Common myeloid progenitor, CD34-positive (primary cell): Measurements from ENCODE around the gene IRX6.

Experiments used
- CTCF ChIA-PET: fragments of 350-600 bp; sonication (Branson Sonifier 250); formaldehyde crosslinking; loops from one replicate; lab custom pipeline; 2021; ENCODE audit warnings: antibody characterized with exemption; lab: Charles Lee
- POLR2A ChIA-PET: fragments of 350-600 bp; sonication (Branson Sonifier 250); formaldehyde crosslinking; loops from one replicate; lab custom pipeline; 2021; ENCODE audit warnings: antibody characterized with exemption; lab: Charles Lee
- DNase-seq, 3 donors: peaks; one replicate each; pipeline versions ENCODE4 v3.0.0 to v3.0.0-alpha.2; 2013
- H3K27ac ChIP-seq, 2 experiments: 1 replicate in 1 of 2; 2 replicates in 1 of 2; pipeline ENCODE4 v1.7.0; 2013; ENCODE audit warnings: inconsistent platforms in 2 of 2, low read length in 2 of 2, mild to moderate bottlenecking in 2 of 2, low read depth in 1 of 2, moderate library complexity in 1 of 2; ENCODE audit not compliant: severe bottlenecking in 2 of 2, insufficient read depth in 1 of 2, poor library complexity in 1 of 2
- H3K27me3 ChIP-seq, 5 experiments: replicated peaks in 2 of 5; 1 replicate in 3 of 5; 2 replicates in 2 of 5; pipeline versions ENCODE4 v1.6.1 to v1.7.0; 2013; ENCODE audit warnings: low read length in 4 of 5, mild to moderate bottlenecking in 2 of 5, moderate library complexity in 2 of 5, inconsistent platforms in 1 of 5; ENCODE audit not compliant: insufficient read depth in 5 of 5, control insufficient read depth in 4 of 5
- H3K36me3 ChIP-seq, 4 experiments: 1 replicate in 2 of 4; 2 replicates in 2 of 4; pipeline versions ENCODE4 v1.6.1 to v1.7.0; 2013; ENCODE audit warnings: low read length in 3 of 4, control low read depth in 1 of 4, mild to moderate bottlenecking in 1 of 4; ENCODE audit not compliant: control insufficient read depth in 4 of 4, insufficient read depth in 4 of 4
- H3K4me1 ChIP-seq, 4 experiments: 1 replicate in 3 of 4; 2 replicates in 1 of 4; pipeline versions ENCODE4 v1.6.1 to v1.7.1; 2013; ENCODE audit warnings: low read length in 3 of 4, mild to moderate bottlenecking in 3 of 4, control low read depth in 1 of 4, inconsistent platforms in 1 of 4, moderate library complexity in 1 of 4; ENCODE audit not compliant: control insufficient read depth in 4 of 4, insufficient read depth in 4 of 4; ENCODE audit errors: control extremely low read depth in 1 of 4
- H3K4me3 ChIP-seq, 7 experiments: 1 replicate in 4 of 7; 2 replicates in 3 of 7; pipeline versions ENCODE4 v1.5.1 to v1.7.0; 2013; ENCODE audit warnings: mild to moderate bottlenecking in 7 of 7, low read length in 6 of 7, moderate library complexity in 6 of 7, inconsistent platforms in 2 of 7, low read depth in 2 of 7, control low read depth in 1 of 7; ENCODE audit not compliant: insufficient read depth in 4 of 7, control insufficient read depth in 1 of 7; ENCODE audit errors: extremely low read depth in 1 of 7
- H3K9me3 ChIP-seq, 5 experiments: 1 replicate in 4 of 5; 2 replicates in 1 of 5; pipeline versions ENCODE4 v1.6.1 to v1.7.1; 2013; ENCODE audit warnings: low read length in 4 of 5, mild to moderate bottlenecking in 2 of 5, inconsistent platforms in 1 of 5, low read depth in 1 of 5, moderate library complexity in 1 of 5; ENCODE audit not compliant: control insufficient read depth in 4 of 5, insufficient read depth in 2 of 5; ENCODE audit errors: control extremely low read depth in 1 of 5
- WGBS: methylation state at CpG from one replicate; pipeline ENCODE4 v1.1.5; 2013; ENCODE audit not compliant: insufficient coverage; 5-methylcytosine and 5-hydroxymethylcytosine counted together

The IRX6 gene

GRCh38 chr16:55322327-55322726, 1.7 kb upstream of the IRX6 start:
- Histone ChIP-seq H3K9me3 (no peaks in the 10 kb centered on the region), H3K36me3 (no peaks in the 10 kb centered on the region), H3K27me3 (peaks cover 15 to 90% (median 47%) of the 10 kb centered on the region in 5 experiments), H3K4me3 (no peak overlapping the region), H3K4me1 (peaks cover 0 to 13% (median 5%) of the 10 kb centered on the region in 4 experiments), H3K27ac (no peak overlapping the region)
- DNase-seq, result no peak
- WGBS, result 100% methylated on average over 1 of the region's 2 CpGs
- POLR2A ChIA-PET, result no interaction called here
- CTCF ChIA-PET, result no interaction called here

- H3K27ac ChIP-seq, result no peak overlapping the region
- peaks cover 0 to 13% (median 5%) of the 10 kb centered on the region in 4 experiments for H3K4me1 ChIP-seq
- POLR2A ChIA-PET, result no interaction called here
- peak in 1 of 3 donors; percentile 20 for DNase-seq
- H3K9me3 ChIP-seq, result no peaks in the 10 kb centered on the region
- H3K36me3 ChIP-seq, result no peaks in the 10 kb centered on the region
- H3K4me3 ChIP-seq, result no peak overlapping the region
- peaks cover 11 to 95% (median 59%) of the 10 kb centered on the region in 5 experiments for H3K27me3 ChIP-seq
- CTCF ChIA-PET, result no interaction called here
- WGBS, result under 1% methylated on average over 47 of the region's 70 CpGs
Measured at GRCh38 chr16:55324285-55325079, 479 bp downstream of the IRX6 start.

DNA sequence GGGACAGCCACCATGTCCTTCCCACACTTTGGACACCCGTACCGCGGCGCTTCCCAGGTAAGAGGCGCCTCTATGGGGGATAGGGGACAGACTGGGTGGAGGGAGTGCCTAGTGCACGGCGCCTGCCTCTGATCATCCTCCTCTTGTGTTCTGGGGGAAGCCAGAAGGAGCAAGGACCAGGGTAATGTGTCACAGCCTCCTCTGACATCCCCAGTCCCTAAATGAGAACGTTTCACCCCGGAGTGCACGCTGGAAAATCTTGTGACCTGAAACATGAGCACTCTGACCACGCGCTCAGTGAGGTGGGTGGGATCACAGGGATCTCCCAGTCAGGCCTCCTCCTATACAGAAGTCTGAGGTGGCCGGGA, 1.1 kb downstream of the IRX6 start:
- Histone ChIP-seq H3K4me1 (peaks cover 0 to 13% (median 5%) of the 10 kb centered on the region in 4 experiments), H3K27me3 (peaks cover 11 to 97% (median 58%) of the 10 kb centered on the region in 5 experiments), H3K4me3 (no peak overlapping the region), H3K27ac (no peak overlapping the region), H3K9me3 (no peaks in the 10 kb centered on the region), H3K36me3 (no peaks in the 10 kb centered on the region)
- WGBS, result 3% methylated on average over 8 of the region's 13 CpGs
- ChIA-PET CTCF (no interaction called here), POLR2A (no interaction called here)
- DNase-seq, result no peak

- DNase-seq, result no peak
- Histone ChIP-seq H3K36me3 (no peaks in the 10 kb centered on the region), H3K9me3 (no peaks in the 10 kb centered on the region), H3K4me3 (no peak overlapping the region), H3K4me1 (peaks cover 0 to 15% (median 6%) of the 10 kb centered on the region in 4 experiments), H3K27ac (no peak overlapping the region), H3K27me3 (peaks cover 11 to 98% (median 60%) of the 10 kb centered on the region in 5 experiments)
- 6% methylated on average over 3 of the region's 12 CpGs for WGBS
- ChIA-PET CTCF (no interaction called here), POLR2A (no interaction called here)
Measured at GRCh38 chr16:55325458-55326109, 1.6 kb downstream of the IRX6 start.

DNA sequence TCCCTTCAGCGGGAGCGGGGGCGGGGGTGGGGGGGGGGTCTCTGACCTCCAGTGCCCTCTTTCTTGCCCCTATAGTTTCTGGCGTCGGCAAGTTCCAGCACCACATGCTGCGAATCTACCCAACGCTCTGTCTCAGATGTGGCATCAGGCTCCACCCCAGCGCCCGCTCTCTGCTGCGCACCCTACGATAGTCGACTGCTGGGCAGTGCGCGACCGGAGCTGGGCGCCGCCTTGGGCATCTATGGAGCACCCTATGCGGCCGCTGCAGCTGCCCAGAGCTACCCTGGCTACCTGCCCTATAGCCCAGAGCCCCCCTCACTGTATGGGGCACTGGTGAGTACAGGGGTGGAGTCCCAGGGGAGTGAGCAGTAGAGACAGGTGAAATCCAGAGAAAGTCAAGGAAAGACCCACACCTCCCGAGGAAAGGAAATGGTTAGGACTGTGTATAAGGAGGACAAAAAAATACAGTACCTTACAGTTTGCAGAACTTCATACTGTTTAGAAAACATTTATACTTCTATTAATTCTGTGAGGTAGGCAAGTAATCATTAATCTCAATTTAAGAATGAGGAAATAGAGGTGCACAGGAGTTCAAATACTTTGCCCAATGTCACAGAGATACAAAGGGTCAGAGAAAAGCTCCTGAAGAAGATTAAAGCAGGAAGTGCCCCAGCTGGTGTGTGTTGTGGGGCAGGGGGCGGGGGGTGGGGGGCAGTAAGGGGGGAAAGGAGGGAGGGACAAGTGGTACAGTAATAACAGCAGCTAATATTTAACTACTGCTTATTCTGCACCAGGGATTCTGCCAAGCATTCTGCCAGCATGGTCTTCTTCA, 2.5 kb downstream of the IRX6 start:
- no peak for DNase-seq
- 26% methylated on average over 19 of the region's 21 CpGs for WGBS
- Histone ChIP-seq H3K27me3 (peaks cover 11 to 99% (median 61%) of the 10 kb centered on the region in 5 experiments), H3K4me1 (peaks cover 0 to 24% (median 9%) of the 10 kb centered on the region in 4 experiments), H3K9me3 (no peaks in the 10 kb centered on the region), H3K4me3 (no peak overlapping the region), H3K27ac (no peak overlapping the region), H3K36me3 (no peaks in the 10 kb centered on the region)
- ChIA-PET POLR2A (no interaction called here), CTCF (no interaction called here)

DNA sequence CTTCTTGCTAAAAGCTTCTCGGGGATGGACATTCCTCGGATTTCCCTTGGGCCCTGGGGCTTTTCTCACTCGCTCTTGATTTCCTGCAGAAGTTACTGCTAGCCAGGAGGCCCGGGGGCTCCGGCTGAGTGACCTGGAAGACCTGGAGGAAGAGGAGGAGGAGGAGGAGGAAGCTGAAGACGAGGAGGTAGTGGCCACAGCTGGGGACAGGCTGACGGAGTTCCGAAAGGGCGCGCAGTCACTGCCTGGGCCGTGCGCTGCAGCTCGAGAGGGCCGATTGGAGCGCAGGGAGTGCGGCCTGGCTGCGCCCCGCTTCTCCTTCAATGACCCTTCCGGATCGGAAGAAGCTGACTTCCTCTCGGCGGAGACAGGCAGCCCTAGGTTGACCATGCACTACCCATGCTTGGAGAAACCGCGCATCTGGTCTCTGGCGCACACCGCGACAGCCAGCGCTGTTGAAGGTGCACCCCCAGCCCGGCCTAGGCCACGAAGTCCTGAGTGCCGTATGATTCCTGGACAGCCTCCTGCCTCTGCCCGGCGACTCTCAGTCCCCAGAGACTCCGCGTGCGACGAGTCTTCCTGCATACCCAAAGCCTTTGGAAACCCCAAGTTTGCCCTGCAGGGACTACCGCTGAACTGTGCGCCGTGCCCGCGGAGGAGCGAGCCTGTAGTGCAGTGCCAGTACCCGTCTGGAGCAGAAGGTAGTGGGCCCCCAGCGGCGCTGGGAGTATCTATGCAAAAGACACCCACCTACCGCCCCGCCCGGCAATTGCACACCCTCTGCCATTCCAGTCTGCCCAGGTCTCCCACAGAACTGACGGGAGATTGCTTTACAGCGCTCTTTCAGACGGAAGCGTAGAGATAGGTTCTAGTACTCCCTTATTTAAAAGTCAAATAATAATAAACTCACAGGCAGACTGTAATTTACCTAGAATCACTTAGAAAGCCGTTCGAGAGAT, 4.9 kb downstream of the IRX6 start:
- WGBS, result 11% methylated on average over 49 of the region's 55 CpGs
- peaks cover 6 to 99% (median 59%) of the 10 kb centered on the region in 5 experiments for H3K27me3 ChIP-seq
- peaks cover 0 to 2% (median 0%) of the 10 kb centered on the region in 5 experiments for H3K9me3 ChIP-seq
- H3K4me1 ChIP-seq, result peaks cover 0 to 26% (median 12%) of the 10 kb centered on the region in 4 experiments
- no peaks in the 10 kb centered on the region for H3K36me3 ChIP-seq
- CTCF ChIA-PET, result interaction anchor here (1.3 kb wide), 1 partner anchor 44 kb away, joined by 3 read pairs; no protein-coding TSS in a partner anchor
- no peak overlapping the region for H3K4me3 ChIP-seq
- no peak overlapping the region for H3K27ac ChIP-seq
- POLR2A ChIA-PET, result no interaction called here
- no peak for DNase-seq
